Measurements from ENCODE around the gene SIAH3. TPM values are rescaled to one million over a fixed set of nuclear protein-coding genes. Genes with fewer than 3 reads are reported as not detected.

The SIAH3 gene
- total and polyA plus RNA-seq, 2 experiments from 2014 or later: 0.13 to 0.17 TPM

- TF ChIP-seq, protein P1, sequence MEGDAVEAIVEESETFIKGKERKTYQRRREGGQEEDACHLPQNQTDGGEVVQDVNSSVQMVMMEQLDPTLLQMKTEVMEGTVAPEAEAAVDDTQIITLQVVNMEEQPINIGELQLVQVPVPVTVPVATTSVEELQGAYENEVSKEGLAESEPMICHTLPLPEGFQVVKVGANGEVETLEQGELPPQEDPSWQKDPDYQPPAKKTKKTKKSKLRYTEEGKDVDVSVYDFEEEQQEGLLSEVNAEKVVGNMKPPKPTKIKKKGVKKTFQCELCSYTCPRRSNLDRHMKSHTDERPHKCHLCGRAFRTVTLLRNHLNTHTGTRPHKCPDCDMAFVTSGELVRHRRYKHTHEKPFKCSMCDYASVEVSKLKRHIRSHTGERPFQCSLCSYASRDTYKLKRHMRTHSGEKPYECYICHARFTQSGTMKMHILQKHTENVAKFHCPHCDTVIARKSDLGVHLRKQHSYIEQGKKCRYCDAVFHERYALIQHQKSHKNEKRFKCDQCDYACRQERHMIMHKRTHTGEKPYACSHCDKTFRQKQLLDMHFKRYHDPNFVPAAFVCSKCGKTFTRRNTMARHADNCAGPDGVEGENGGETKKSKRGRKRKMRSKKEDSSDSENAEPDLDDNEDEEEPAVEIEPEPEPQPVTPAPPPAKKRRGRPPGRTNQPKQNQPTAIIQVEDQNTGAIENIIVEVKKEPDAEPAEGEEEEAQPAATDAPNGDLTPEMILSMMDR (conservative IDR thresholded peaks at IDR 0.05; ENCODE audit: low read depth in 2 of 2): no peak
- TF ChIP-seq, protein P2, sequence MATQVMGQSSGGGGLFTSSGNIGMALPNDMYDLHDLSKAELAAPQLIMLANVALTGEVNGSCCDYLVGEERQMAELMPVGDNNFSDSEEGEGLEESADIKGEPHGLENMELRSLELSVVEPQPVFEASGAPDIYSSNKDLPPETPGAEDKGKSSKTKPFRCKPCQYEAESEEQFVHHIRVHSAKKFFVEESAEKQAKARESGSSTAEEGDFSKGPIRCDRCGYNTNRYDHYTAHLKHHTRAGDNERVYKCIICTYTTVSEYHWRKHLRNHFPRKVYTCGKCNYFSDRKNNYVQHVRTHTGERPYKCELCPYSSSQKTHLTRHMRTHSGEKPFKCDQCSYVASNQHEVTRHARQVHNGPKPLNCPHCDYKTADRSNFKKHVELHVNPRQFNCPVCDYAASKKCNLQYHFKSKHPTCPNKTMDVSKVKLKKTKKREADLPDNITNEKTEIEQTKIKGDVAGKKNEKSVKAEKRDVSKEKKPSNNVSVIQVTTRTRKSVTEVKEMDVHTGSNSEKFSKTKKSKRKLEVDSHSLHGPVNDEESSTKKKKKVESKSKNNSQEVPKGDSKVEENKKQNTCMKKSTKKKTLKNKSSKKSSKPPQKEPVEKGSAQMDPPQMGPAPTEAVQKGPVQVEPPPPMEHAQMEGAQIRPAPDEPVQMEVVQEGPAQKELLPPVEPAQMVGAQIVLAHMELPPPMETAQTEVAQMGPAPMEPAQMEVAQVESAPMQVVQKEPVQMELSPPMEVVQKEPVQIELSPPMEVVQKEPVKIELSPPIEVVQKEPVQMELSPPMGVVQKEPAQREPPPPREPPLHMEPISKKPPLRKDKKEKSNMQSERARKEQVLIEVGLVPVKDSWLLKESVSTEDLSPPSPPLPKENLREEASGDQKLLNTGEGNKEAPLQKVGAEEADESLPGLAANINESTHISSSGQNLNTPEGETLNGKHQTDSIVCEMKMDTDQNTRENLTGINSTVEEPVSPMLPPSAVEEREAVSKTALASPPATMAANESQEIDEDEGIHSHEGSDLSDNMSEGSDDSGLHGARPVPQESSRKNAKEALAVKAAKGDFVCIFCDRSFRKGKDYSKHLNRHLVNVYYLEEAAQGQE (IDR thresholded peaks at IDR 0.05; ENCODE audit: unreplicated experiment): no peak
- no peak for TF ChIP-seq EZH2phosphoT487 (IDR thresholded peaks at IDR 0.05; ENCODE audit: unreplicated experiment)
- no peak for TF ChIP-seq JUNB (IDR thresholded peaks at IDR 0.05; ENCODE audit: unreplicated experiment)
These were observed 54.9 kb downstream of the SIAH3 start (continued) for GRCh38 chr13:45796426-45797235.

- Histone ChIP-seq H3F3A (replicated peaks; ENCODE audit: low read depth) (no peaks in the 10 kb centered on the region), H3K4me1 (ENCODE audit: insufficient read depth) (no peaks in the 10 kb centered on the region), H3K36me3 (ENCODE audit: insufficient read depth) (no peaks in the 10 kb centered on the region), H3K79me2 (replicated peaks; ENCODE audit: insufficient read depth) (no peaks in the 10 kb centered on the region), H3K9me2 (ENCODE audit: insufficient read depth) (0 out of 2 replicates have a peak, but pooled peaks cover 5% of the 10 kb centered on the region), H3K4me3 (no peak overlapping the region), H3K27me3 (ENCODE audit: insufficient read depth) (no peaks in the 10 kb centered on the region), H4K20me1 (replicated peaks; ENCODE audit: insufficient read depth) (no peaks in the 10 kb centered on the region), H3K4me2 (no peak overlapping the region), H2AFZ (no peak overlapping the region), H3K27ac (ENCODE audit: low read depth) (no peak overlapping the region)
- ATAC-seq: no peak
- H3K9me3 Mint-ChIP-seq: no peaks in the 10 kb centered on the region
- no peak overlapping the region for H3K4me3 Mint-ChIP-seq
- no peaks in the 10 kb centered on the region; the same call in 1 of the 3 replicates for H3K4me1 Mint-ChIP-seq
- H3K27me3 Mint-ChIP-seq (ENCODE audit: insufficient read depth, low read depth, poor library complexity): peaks cover 2% of the 10 kb centered on the region
- TF ChIP-seq, protein P2 (IDR thresholded peaks at IDR 0.05; ENCODE audit: unreplicated experiment): no peak
- no peak for DNase-seq (ENCODE audit: low spot score)
- H3K27ac Mint-ChIP-seq: no peak overlapping the region
- H3K36me3 Mint-ChIP-seq (ENCODE audit: low read depth): no peaks in the 10 kb centered on the region
These were observed 58.7 kb downstream of the SIAH3 start for GRCh38 chr13:45792827-45793303.

Data from GM23338 (cell line).